GM19351 (cell line): ENCODE results near the gene TDRKH.
A peak's percentile ranks its signal among the peaks of the same experiment; 100 is the strongest.

Experiments
- ATAC-seq: cut with Tn5 transposase; IDR thresholded peaks from one replicate; pipeline ENCODE4 v1.9.1; 2021; ENCODE audit warnings: mild to moderate bottlenecking, moderate library complexity; ENCODE audit not compliant: unreplicated experiment

The TDRKH gene, protein sequence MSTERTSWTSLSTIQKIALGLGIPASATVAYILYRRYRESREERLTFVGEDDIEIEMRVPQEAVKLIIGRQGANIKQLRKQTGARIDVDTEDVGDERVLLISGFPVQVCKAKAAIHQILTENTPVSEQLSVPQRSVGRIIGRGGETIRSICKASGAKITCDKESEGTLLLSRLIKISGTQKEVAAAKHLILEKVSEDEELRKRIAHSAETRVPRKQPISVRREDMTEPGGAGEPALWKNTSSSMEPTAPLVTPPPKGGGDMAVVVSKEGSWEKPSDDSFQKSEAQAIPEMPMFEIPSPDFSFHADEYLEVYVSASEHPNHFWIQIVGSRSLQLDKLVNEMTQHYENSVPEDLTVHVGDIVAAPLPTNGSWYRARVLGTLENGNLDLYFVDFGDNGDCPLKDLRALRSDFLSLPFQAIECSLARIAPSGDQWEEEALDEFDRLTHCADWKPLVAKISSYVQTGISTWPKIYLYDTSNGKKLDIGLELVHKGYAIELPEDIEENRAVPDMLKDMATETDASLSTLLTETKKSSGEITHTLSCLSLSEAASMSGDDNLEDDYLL

DNA sequence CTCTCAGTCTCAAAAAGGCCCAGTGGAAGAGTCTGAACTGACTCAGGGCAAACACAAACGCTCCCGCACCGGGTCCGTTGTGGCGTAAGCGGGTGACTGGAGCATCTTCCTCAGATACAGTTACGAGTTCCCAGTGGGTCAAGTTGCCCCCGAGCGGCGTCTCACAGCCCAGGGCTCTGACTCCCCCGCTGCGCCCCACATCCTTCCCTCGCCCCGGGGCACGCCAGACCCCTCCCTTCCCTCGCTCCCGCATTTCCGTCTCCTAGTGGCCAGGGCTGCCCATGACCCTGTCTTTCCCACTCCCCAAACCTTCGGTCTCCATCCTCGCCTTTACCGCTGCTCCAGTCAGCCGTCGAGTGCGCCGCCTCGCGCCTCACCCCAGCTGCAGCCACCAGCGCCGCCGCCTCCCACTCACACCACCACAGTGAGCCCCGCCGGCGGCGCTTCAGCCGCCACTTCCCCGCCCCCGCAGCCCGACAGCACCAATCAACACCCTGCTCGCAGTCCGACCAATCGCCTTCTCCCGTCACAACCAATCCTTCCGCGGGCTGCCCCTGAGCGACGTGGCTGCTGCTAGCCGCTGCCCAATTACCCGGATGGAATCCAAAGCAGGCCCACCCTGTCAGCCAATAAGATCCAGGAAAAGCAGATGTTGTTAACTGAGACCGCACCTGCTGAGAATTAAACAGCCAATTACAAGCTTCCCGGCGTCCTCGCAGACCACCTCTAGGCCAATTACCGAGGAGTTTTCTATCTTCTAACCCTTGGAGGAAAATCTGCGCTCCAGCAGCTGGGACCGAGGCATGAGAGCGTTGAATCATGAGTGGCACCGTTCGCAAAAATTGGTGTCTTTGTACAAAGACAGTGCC lies at the start of gene TDRKH:
Gene TDRKH (minus strand): TSS at position 430 of the 869 bp plus-strand sequence. CDS start 7,478 bp downstream, outside the sequence.
- ATAC-seq = peak; percentile 97

DNA sequence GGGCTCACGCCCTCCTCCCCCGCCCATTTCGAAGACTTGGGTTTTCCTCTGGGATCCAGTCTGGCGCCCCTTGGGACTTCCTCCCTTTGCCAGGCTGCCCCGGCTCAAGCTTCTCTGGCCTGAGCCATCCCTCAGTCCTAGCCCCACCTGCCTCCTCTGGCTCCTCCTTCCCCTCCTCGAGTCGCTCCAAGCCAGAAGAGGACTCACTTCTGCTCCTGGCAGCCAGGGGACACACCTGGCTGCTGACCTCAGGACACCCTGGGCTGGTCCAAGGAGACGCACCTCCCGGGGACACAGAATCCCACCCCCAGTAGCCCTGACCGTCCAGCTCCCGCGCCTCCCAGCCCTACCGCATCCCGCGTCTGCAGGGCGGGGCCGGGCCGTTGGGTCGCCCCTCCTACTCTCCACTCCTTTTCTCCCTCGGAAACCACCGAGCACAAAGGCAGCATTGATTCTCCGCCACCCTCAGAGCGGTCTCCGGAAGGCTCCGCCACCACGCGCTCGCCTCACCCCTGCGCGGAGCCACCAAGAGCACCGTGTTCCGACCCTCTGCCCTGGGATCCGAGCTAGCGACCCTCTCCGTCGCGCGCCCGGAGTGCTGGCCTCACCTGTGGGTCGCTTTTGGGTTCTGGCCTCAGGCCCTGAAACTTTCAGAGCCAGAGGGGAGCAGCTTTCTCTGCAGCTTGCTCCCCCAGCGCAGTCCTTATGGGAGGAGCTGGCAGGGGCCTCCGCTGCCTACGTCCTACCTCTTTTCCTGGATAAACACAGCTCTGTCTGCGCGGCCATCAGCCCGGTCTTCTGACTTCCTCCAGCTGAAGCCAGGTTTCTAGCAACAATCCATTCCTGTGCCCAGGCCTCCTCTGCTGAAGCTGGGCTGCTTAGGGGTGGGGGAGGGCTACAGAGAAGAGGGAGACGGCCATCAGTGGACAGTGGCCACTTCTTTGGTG lies 49.4 kb upstream of the TDRKH start, which contains the start of gene C2CD4D:
Gene C2CD4D (minus strand): TSS at position 364 of the 947 bp plus-strand sequence. CDS start 831 bp downstream, outside the sequence.
- no peak for ATAC-seq

DNA sequence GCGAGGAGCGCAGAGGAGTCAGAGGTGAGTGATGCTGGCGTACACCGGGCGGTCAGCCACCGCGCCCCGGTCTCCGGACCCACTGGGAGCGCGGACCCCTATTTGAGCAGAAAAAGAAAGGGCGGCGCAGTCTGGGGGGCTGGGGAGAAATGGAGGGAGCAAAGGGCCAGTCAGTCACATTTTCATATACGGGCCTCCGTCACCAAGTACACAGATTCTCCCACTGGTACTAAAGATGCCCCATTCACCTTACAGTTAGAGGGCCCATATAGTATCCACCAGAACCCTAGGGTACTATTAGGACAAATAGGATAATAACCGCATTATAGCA lies 48.7 kb upstream of the TDRKH start:
- no peak for ATAC-seq

DNA sequence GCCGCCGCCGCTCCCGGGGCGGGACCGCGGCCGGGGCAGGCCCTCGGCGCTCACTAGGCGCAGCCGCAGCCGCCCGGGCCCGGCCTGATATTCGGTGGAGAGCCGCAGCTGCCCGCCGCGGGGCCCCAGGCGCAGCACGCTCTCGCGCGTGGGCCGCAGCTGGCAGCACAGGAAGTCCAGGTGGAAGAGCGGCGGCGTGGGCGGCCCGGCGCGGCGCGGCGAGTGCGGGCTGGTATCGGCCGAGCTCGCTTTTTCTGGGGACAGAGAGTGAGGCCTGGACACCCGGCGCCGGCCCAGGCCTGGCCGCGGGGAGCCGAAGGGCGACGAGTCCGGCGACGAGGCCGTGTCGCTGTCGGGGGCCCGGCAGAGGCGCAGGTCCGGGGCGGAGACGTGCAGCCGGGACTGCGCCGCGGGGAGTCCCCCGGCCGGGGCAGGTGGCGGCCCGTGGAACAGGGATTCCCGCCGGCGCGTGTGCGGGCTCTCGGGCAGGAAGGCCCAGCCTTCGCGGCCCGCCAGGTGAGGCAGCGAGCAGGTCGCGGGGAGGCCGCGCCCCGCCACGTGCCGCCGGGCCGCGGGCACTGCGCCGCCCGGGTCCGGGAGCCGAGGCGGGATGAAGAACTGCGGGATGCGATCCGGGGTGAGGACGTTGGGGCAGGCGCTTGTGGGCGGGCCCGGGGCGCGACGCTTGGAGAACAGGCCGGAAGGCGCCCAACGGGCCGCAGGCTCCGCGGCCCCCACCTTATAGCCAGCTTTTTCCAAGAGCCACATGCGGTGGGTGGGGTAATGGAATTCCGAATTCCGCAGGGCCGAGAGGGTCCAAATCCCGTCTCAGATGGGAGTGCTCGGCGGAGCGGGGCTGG lies 48.2 kb upstream of the TDRKH start:
- no peak for ATAC-seq

DNA sequence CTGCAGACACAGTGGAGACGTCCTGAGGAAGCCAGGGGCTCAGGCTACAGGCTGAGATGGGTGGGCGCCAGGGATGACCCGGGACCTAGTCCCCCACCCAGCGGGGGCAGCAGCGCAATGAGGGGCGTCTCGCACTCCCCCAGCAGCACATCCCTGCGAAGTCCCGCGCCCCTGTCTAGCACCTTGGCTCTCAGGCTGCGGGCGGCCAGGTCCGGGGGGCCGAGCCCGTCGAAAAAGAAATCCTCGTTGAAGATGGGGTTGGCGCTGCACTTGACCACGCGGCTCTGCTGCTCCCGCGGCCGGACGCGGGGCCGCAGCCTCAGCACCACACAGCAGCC lies 47.6 kb upstream of the TDRKH start:
- ATAC-seq = no peak

DNA sequence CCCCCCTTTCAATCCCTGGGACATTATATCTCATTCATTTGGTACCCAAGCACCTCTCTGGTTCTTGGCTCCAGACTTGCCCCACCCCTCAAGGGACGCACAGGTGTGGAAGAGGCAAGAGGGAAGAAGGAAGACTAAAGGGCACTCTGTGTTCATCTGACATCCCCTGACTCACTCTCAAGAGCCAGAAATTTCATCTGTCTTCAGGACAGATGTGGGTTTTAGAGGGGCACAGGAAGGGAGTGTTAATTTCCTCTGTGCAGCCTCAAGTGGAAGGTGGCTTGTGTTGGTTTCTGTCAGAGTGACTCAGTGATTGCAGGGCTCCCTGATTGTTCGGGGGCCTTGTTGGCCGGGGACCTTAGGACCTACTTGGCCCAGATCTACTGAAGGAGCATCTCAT lies 46.9 kb upstream of the TDRKH start:
- ATAC-seq = no peak

DNA sequence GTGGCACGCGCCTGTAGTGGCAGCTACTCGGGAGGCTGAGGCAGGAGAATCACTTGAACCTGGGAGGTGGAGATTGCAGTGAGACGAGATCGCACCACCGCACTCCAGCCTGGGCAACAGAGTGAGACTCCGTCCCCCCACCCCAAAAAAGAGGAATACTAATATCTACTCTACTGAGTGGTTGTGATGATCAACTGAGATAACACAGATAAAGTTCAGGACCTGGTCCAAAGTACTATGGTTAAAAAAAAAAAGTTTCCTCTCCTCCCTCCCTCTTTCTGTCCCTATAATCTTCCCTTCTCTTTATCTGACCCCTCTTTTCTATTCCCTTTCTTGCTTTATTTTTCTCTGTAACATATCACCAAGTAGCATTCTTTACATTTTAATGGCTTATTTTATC lies 45.3 kb upstream of the TDRKH start:
- ATAC-seq = no peak

DNA sequence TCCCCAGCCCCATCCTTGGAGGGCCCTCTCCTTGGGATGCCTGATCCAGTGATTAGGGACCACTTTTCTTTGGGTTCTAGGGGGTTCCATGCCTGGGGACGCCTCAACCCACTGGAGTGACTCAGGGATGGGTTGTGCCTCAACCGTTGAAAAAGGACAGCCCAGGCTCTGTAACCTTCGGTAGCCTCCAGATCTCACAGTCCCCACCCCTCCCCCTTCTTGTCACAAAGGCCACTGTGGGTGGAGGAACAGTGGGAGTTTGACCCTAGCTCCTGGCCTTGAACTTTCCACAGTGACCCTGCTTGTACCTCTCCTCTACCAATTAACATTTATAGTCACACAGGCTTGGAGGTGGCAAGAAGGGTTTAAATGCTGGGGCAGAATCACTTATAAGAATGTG lies 43.9 kb upstream of the TDRKH start:
- no peak for ATAC-seq

DNA sequence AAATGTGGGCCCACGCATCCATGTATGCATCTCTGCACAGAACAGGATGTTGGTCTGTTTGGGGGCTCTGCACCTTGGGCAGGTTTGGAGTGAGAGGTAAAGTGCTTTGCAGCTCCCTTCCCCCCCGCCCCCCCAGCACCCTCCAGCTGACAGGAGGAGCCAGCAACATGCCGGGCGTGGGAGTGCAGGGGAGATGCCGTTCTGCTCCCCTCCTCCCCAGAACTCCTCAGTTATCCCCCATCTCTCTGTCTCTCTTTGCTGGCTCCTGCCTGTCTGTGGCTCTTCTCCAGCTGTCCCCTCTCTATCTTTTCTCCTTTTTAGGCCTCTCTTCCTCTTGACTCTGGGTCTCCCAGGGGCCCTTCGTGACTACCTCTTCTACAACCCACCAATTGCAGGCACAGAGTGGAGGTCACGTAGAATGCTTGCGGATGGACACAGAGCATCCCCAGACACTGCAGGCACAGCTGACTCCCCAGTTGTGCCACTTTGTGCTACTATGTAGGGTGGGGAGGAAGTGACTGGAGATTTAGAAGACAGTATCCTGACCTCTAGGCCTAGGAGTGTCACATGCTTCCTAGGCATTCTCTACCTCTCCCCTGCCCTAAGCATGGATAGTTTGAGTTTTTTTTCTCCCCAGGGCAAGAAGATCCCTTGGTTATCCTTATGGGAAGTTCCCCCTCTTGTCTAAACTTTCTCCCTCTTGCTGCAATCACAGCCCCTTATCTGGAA lies 43.0 kb upstream of the TDRKH start:
- ATAC-seq = no peak

DNA sequence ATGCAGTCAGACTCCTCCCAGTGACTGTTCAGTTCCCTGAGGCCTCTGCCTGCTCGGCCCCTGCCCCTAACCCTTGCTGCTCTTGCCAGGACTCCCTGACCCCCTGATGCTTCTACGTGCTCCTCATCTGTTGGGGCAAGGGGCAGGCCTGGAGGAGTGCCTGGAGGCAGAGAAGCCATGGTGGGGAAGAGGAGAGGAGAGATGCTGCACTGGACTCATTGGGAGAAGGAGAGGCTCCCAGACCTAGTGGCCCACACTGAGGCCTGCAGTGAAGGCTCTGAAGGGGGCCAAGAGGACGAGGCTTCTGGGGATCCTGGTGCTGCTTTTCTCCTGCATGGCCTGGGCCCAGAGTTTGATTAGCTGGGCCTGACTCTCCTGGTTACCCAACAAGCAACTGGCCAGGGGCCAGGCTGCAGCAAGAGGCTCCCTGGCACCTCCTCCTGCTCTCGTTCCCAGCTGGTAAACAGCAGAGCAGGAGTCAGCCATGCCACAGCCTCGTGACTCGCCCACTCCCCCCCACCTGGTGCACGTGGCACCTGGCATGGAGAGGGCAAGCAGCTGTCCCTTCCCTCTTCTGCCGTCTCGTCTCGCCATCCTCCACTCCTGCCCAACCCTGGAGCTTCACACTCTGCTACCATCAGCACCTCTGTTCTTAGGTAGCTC lies 42.1 kb upstream of the TDRKH start:
- ATAC-seq = no peak

DNA sequence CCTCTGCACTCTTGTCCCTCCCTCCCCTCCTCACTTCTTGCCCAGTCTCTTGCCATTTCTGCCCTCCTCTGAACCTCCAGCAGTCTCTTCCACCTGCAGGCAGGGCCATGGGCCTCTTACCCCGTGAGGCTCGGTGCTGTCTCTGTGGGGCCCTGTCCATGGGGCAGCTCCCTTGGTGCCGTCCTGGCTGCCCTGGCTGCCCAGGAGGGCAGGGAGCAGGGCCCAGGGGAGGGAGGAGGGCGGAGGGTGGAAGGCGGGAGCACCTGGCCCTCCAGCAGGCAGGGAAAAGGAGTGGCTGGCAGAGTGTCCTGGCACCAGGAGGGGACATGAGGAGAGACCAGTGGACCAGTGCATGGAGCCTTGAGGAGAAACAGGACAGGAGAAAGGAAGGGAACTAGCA lies 41.3 kb upstream of the TDRKH start, which contains the start of gene RORC:
Gene RORC (minus strand): TSS at position 198 of the 400 bp plus-strand sequence. CDS start 38 bp downstream, at position 160.
- ATAC-seq = no peak

DNA sequence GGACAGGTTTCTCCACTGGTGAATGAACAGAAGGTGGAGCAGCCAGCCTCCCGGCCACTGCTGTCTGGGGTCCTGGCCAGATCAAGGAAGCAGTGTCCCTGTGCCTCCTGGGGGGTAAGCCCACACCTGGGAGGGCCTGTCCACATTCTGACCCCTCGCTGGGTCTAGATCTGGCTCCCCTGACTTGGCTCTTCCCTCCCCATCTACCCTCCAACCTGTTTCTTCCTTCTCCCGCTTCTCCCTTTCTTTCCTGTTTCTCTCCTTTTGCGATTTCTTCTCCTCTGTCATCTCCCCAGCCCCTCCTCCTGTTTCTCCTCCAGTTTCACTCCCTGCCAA lies 40.9 kb upstream of the TDRKH start:
- ATAC-seq = no peak

DNA sequence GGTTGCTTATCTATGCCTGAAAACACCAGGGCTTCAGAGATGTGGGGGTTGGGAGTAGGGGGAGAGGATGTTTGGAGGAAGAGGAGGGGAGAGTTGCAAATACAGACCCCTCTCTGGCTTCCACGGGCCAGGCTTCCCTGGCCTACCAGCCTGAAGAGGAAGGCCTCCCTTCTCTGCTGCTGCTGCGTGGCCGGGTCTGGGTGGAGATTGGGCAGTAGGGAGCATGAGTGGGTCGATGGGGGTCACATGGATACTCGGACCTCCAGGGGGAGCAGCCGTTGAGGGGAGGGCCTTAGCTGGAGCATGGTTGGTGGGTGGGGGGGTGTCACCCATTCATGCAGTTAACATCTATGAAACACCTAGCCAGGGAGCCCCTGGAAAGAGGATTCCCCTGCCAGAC lies 39.8 kb upstream of the TDRKH start:
- no peak for ATAC-seq

DNA sequence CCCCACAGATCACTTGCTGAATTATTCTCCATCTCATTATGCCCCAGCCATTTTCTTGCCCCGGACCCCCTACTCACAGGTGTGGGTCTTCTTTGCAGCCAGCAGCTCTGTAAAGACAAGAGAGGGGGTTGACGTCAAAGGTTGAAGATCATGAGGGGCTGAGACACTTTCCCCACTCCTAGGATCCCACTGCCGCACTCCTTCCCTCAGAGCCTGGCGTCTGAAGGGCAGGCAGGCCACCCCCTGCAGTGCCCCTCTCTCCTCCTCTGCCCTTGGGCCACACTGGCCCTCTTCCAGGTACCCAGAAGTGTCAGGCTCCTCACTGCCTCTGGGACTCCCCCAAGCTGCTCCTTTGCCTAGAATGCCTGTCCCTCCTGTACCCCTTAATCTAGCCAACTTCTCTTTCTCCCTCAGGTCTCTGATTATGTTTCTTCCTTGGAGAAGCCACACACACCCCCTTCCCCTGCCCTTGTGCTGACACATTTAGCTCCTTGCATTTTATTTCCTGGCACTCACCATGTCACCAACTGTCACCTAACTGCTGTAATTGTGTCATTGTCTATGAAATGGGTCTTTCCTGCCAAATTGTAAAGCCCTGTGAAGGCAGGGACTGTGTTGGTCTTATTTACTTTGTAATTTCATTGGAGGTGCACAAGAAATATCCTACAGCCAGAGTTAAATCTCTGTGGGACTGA lies 39.2 kb upstream of the TDRKH start:
- ATAC-seq = no peak

DNA sequence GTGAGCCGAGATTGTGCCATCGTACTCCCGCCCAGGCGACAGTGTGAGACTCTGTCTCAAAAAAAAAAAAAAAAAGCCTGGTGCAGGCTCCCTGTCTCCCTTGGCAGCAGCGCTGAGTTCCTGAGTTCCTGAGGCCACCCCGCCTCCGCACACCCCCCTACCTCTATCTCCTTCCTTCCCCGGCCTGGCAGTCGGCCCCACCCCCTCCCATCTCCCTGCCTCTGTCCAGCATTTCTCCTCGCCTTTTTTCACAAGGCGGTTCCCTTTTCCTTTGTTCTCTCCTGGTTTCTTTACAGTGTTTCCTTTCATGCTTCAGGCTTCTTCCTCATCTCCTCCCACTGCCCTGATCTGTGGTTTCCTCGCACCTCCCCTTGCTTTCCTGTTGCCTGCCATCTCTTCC lies 38.6 kb upstream of the TDRKH start:
- no peak for ATAC-seq

DNA sequence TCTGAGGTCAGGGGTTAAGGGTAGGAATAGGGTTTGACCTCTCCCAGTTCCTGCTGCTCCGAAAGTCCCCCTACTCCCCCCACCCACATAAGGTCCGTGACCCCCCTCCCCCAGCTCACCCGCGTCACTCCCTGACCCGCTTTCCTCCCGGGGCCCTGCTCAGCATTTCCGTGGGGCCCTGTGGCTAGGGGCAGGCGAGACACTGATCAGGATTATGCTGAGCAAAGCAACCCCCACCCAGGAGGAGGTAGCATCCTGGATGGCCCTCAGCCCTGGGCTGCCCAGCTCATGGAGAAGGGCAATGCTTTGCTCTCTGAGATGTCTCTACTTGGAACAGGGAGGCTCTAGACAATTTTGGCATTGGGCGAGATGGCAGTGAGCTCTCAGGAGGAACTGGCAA lies 37.6 kb upstream of the TDRKH start:
- ATAC-seq = no peak

DNA sequence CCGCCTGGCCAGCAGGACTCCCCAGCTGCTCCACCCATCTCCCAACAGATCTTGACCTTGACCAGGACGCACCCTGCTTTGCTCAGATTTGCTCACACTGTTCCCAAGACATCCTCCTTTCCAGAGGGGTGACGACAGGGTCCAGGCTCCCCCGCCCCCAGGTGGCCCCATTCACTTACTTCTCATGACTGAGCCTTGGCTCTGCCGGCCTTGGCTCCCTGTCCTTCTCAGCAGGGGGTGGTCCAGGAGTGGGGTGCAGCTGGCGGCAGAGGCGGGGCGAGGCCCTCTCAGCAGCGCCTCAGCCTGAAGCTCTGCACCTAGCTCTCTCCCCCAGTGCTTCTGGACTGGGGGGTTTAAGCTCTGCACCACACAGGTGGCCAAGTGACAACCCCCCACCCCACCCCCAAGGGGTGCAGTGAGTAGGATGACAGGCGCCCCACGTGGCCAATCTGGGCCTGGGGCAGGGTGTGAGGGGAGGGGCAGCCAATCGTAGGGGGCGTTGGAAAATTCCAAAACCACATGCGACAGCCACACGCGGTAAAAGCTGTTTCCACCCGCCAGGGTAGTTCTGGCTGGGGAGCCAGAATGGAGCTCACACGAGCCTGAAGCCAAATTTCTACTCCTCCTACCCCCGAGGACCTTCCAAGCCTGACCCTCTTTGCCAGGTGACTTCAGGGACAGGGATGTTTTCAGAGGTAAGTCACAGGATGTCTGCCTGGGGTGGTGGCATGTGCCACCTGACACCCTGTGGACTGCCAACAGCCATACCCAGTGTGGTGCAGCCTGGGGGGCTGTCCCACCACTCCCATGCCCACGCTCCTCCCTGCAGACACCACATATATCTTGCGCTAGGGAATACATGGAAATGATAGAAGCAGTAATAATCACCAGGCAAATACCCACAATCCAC lies 35.7 kb upstream of the TDRKH start:
- ATAC-seq = no peak
